HCT116 (cell line): ENCODE measurements around the gene RAB40C. TPM values are rescaled to one million over a fixed set of nuclear protein-coding genes. Genes with fewer than 3 reads are reported as not detected.

Experiments used
- ATAC-seq: fragments of 200-7000 bp; cut with Tn5 transposase; 2 replicates; pipeline ENCODE4 v1.9.1; 2020; ENCODE audit warnings: mild to moderate bottlenecking, moderate library complexity
- BruUV-seq: library from RNA; stranded (reverse); fragments of 400-500 nt; replicated peaks from 2 replicates; lab custom pipeline; 2021; lab: Mats Ljungman, UMichigan
- CTCF ChIA-PET: fragments of 300-600 bp; sonication (Branson Sonifier 250); formaldehyde crosslinking; loops from one replicate; lab custom pipeline; 2021; ENCODE audit warnings: antibody characterized with exemption; lab: Charles Lee
- POLR2A ChIA-PET: fragments of 300-600, 350-600 bp; sonication (Branson Sonifier 250); formaldehyde crosslinking; loops from one replicate; lab custom pipeline; 2021; ENCODE audit warnings: antibody characterized with exemption; lab: Charles Lee
- RAD21 ChIA-PET, 2 experiments: fragments of 300-600 bp; sonication (Branson Sonifier 250); formaldehyde crosslinking; loops; one replicate each; lab custom pipeline; 2023; ENCODE audit warnings: low total read pairs in 2 of 2; ENCODE audit not compliant: uncharacterized antibody in 2 of 2, unreplicated experiment in 2 of 2, low non-redundant PET in 1 of 2; lab: Charles Lee
- DNase-seq: peaks from one replicate; pipeline ENCODE4 v3.0.0-alpha.2; 2010; ENCODE audit warnings: low read depth, low spot score
- H2AFZ ChIP-seq: fragments of 200-600 bp; shearing (Covaris generic), sonication (generic); 2 replicates; pipeline ENCODE4 v1.6.1; 2017; ENCODE audit warnings: low read depth, mixed run types, mixed read lengths, antibody characterized with exemption, low read length; ENCODE audit not compliant: poor library complexity, severe bottlenecking
- H3K27ac ChIP-seq: 2 replicates; pipeline ENCODE4 v1.5.1; 2012; ENCODE audit warnings: low read depth, low read length
- H3K27me3 ChIP-seq: fragments of 200-600 bp; sonication (generic); 2 replicates; pipeline ENCODE4 v1.6.1; 2016; ENCODE audit warnings: mixed run types, low read length, mixed read lengths; ENCODE audit not compliant: insufficient read depth
- H3K36me3 ChIP-seq, 2 experiments: fragments of 200-500 bp in 1 of 2; fragments of 200-600 bp in 1 of 2; sonication (Bioruptor generic) in 1 of 2; sonication (generic) in 1 of 2; 2 replicates each; pipeline versions ENCODE4 v1.5.1 to v1.6.1; 2014 to 2016; ENCODE audit warnings: low read length in 2 of 2, inconsistent platforms in 1 of 2, mixed read lengths in 1 of 2, mixed run types in 1 of 2; ENCODE audit not compliant: insufficient read depth in 2 of 2, control insufficient read depth in 1 of 2
- H3K4me1 ChIP-seq, 2 experiments: fragments of 200-600 bp in 1 of 2; sonication (generic) in 1 of 2; 2 replicates each; pipeline versions ENCODE4 v1.5.1 to v1.6.1; 2012 to 2017; ENCODE audit warnings: low read length in 2 of 2, inconsistent platforms in 1 of 2, mild to moderate bottlenecking in 1 of 2, mixed read lengths in 1 of 2, mixed run types in 1 of 2, moderate library complexity in 1 of 2; ENCODE audit not compliant: insufficient read depth in 2 of 2, control insufficient read depth in 1 of 2
- H3K4me2 ChIP-seq: fragments of 200-600 bp; sonication (generic); 2 replicates; pipeline ENCODE4 v1.6.1; 2017; ENCODE audit warnings: mixed run types, low read length, mixed read lengths
- H3K4me3 ChIP-seq, 2 experiments: fragments of 200-600 bp in 1 of 2; sonication (generic) in 1 of 2; replicated peaks in 1 of 2; 2 replicates each; pipeline ENCODE4 v1.5.1; 2011 to 2016; ENCODE audit warnings: low read length in 2 of 2, control low read depth in 1 of 2, low read depth in 1 of 2, mild to moderate bottlenecking in 1 of 2, mixed read lengths in 1 of 2, mixed run types in 1 of 2
- H3K79me2 ChIP-seq: fragments of 200-600 bp; sonication (generic); 2 replicates; pipeline ENCODE4 v1.6.1; 2017; ENCODE audit warnings: mild to moderate bottlenecking, mixed run types, low read length, moderate library complexity, mixed read lengths; ENCODE audit not compliant: insufficient read depth
- H3K9ac ChIP-seq: fragments of 200-600 bp; sonication (generic); 2 replicates; pipeline ENCODE4 v1.6.1; 2016; ENCODE audit warnings: low read length, mixed read lengths
- H3K9me2 ChIP-seq: fragments of 200-600 bp; sonication (generic), shearing (Covaris generic); 2 replicates; pipeline ENCODE4 v1.6.1; 2017; ENCODE audit warnings: mixed run types, mild to moderate bottlenecking, moderate library complexity; ENCODE audit not compliant: insufficient read depth
- H3K9me3 ChIP-seq, 2 experiments: fragments of 200-500 bp in 1 of 2; fragments of 200-600 bp in 1 of 2; sonication (Bioruptor generic) in 1 of 2; sonication (generic) in 1 of 2; 2 replicates each; pipeline ENCODE4 v1.6.1; 2014 to 2017; ENCODE audit warnings: low read length in 2 of 2, mixed read lengths in 2 of 2, inconsistent platforms in 1 of 2, low read depth in 1 of 2, mild to moderate bottlenecking in 1 of 2, mixed run types in 1 of 2, moderate library complexity in 1 of 2; ENCODE audit not compliant: control insufficient read depth in 1 of 2, insufficient read depth in 1 of 2
- H4K20me1 ChIP-seq: fragments of 200-600 bp; sonication (generic), shearing (Covaris generic); 2 replicates; pipeline ENCODE4 v1.6.1; 2017; ENCODE audit warnings: mixed run types, mild to moderate bottlenecking, moderate library complexity; ENCODE audit not compliant: insufficient read depth
- CEBPB ChIP-seq: IDR thresholded peaks from 2 replicates; pipeline ENCODE4 v1.6.1; 2012; ENCODE audit warnings: low read depth
- EGR1 ChIP-seq: IDR thresholded peaks from 2 replicates; pipeline ENCODE4 v1.6.1; 2012; ENCODE audit warnings: low read depth
- ELF1 ChIP-seq: IDR thresholded peaks from 2 replicates; pipeline ENCODE4 v1.6.1; 2012; ENCODE audit warnings: low read depth, borderline replicate concordance
- EZH2phosphoT487 ChIP-seq: fragments of 200-600 bp; IDR thresholded peaks from 2 replicates; pipeline ENCODE4 v1.6.1; 2018; ENCODE audit warnings: antibody characterized with exemption, borderline replicate concordance
- FOSL1 ChIP-seq: IDR thresholded peaks from 2 replicates; pipeline ENCODE4 v1.6.1; 2012; ENCODE audit warnings: low read depth
- JUND ChIP-seq: IDR thresholded peaks from 2 replicates; pipeline ENCODE4 v1.6.1; 2012
- RAD21 ChIP-seq: IDR thresholded peaks from 2 replicates; pipeline ENCODE4 v1.6.1; 2012; ENCODE audit warnings: low read depth, mild to moderate bottlenecking
- SIN3A ChIP-seq: IDR thresholded peaks from 2 replicates; pipeline ENCODE4 v1.6.1; 2012; ENCODE audit warnings: low read depth
- SP1 ChIP-seq: IDR thresholded peaks from 2 replicates; pipeline ENCODE4 v1.6.1; 2012; ENCODE audit warnings: low read depth
- SRF ChIP-seq: IDR thresholded peaks from 2 replicates; pipeline ENCODE4 v1.6.1; 2012; ENCODE audit warnings: low read depth
- TCF7L2 ChIP-seq: IDR thresholded peaks from 2 replicates; pipeline ENCODE4 v1.7.0; 2011; ENCODE audit warnings: borderline replicate concordance, inconsistent platforms; ENCODE audit not compliant: insufficient read depth, insufficient read length; ENCODE audit errors: extremely low read depth
- ZFX ChIP-seq: fragments of 450-650 bp; IDR thresholded peaks from 2 replicates; pipeline ENCODE4 v1.6.1; 2017
- ZNF274 ChIP-seq: fragments of 200-500 bp; sonication (Bioruptor generic); IDR thresholded peaks from 2 replicates; pipeline ENCODE4 v1.6.1; 2014; ENCODE audit warnings: mild to moderate bottlenecking, low read depth, low read length, inconsistent platforms
- intact Hi-C: fragments of 100-400 bp; cut with micrococcal nuclease; formaldehyde crosslinking; loops from 2 replicates; pipeline ENCODE4 v1.10.0; 2022
- total RNA-seq: library from RNA; stranded (reverse); gene quantifications from one replicate; pipeline ENCODE4 v1.2.1, GENCODE V29; 2021; ENCODE audit not compliant: unreplicated experiment
- TF ChIP-seq, protein P1 (sequence below), 3 experiments: fragments of 200-600 bp in 1 of 3; sonication (generic) in 1 of 3; IDR thresholded peaks in 2 of 3; conservative IDR thresholded peaks in 1 of 3; 2 replicates each; pipeline ENCODE4 v1.5.1; 2012 to 2017; ENCODE audit warnings: low read depth in 2 of 3, low read length in 2 of 3, antibody characterized with exemption in 1 of 3, borderline replicate concordance in 1 of 3, control low read depth in 1 of 3, mild to moderate bottlenecking in 1 of 3, mixed read lengths in 1 of 3, mixed run types in 1 of 3, moderate library complexity in 1 of 3; ENCODE audit not compliant: insufficient read depth in 1 of 3
- TF ChIP-seq, protein P2 (sequence below): IDR thresholded peaks from 2 replicates; pipeline ENCODE4 v1.6.1; 2012
- TF ChIP-seq, protein P3 (sequence below): IDR thresholded peaks from 2 replicates; pipeline ENCODE4 v1.6.1; 2011; ENCODE audit warnings: mild to moderate bottlenecking, low read length, moderate library complexity; ENCODE audit not compliant: insufficient replicate concordance; ENCODE audit errors: extremely low read depth
- TF ChIP-seq, protein P4 (sequence below): IDR thresholded peaks from 2 replicates; pipeline ENCODE4 v1.6.1; 2012; ENCODE audit warnings: low read depth
- TF ChIP-seq, protein P5 (sequence below): IDR thresholded peaks from 2 replicates; pipeline ENCODE4 v1.6.1; 2012

The RAB40C gene
- total RNA-seq, 1 experiment from 2014 or later = 14.1 TPM

DNA sequence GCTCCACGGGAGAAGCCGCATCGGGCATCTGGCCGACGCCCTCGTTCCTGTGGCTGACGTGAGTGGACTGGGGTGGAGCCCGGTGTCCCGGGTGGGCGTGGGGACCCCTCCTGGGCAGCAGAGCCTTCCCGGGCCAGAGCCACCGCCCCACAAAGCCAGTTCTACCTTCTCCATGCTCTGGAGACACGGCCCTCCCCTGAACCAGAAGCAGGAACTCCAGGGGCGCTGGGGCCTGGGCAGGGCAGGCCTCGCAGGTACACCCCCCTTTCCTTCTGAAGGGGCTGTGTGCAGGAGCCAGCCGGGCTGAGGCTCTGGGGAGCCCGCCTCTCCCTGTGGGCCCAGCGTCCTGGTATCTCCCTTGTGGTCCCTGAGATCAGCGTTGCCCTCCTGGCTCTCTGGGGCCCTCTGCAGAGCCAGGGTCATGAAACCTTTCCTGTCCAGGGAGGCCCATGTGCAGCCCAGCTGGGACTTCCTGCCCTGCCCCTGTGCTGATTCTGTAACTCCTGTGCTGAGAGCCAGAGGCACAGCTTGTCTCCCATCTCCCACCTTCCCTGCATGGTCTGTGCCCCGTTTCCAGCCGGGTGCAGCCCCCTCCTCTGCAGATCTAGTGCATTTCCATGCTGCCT is 13.6 kb upstream of the RAB40C start:
- H3K9me2 ChIP-seq = no peaks in the 10 kb centered on the region
- no peaks in the 10 kb centered on the region for H4K20me1 ChIP-seq
- H2AFZ ChIP-seq = no peak overlapping the region
- no TSS peak for BruUV-seq
- H3K4me2 ChIP-seq = no peak overlapping the region
- ATAC-seq (no peak), DNase-seq (no peak)
- H3K79me2 ChIP-seq = no peaks in the 10 kb centered on the region
- TF ChIP-seq EGR1 (no peak), ZFX (no peak), JUND (no peak), ZNF274 (no peak), RAD21 (no peak), SP1 (no peak), CEBPB (no peak), ELF1 (no peak), SRF (no peak), EZH2phosphoT487 (no peak), TCF7L2 (no peak), SIN3A (no peak), FOSL1 (no peak)
- TF ChIP-seq, protein P1, sequence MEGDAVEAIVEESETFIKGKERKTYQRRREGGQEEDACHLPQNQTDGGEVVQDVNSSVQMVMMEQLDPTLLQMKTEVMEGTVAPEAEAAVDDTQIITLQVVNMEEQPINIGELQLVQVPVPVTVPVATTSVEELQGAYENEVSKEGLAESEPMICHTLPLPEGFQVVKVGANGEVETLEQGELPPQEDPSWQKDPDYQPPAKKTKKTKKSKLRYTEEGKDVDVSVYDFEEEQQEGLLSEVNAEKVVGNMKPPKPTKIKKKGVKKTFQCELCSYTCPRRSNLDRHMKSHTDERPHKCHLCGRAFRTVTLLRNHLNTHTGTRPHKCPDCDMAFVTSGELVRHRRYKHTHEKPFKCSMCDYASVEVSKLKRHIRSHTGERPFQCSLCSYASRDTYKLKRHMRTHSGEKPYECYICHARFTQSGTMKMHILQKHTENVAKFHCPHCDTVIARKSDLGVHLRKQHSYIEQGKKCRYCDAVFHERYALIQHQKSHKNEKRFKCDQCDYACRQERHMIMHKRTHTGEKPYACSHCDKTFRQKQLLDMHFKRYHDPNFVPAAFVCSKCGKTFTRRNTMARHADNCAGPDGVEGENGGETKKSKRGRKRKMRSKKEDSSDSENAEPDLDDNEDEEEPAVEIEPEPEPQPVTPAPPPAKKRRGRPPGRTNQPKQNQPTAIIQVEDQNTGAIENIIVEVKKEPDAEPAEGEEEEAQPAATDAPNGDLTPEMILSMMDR (IDR thresholded peaks at IDR 0.05 in 2 of 3, conservative IDR thresholded peaks at IDR 0.05 in 1 of 3; ENCODE audit: borderline replicate concordance in 1 of 3, insufficient read depth in 1 of 3, low read depth in 2 of 3, low read length in 2 of 3) = no peak
- TF ChIP-seq, protein P2, sequence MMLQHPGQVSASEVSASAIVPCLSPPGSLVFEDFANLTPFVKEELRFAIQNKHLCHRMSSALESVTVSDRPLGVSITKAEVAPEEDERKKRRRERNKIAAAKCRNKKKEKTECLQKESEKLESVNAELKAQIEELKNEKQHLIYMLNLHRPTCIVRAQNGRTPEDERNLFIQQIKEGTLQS = no peak
- TF ChIP-seq, protein P3, sequence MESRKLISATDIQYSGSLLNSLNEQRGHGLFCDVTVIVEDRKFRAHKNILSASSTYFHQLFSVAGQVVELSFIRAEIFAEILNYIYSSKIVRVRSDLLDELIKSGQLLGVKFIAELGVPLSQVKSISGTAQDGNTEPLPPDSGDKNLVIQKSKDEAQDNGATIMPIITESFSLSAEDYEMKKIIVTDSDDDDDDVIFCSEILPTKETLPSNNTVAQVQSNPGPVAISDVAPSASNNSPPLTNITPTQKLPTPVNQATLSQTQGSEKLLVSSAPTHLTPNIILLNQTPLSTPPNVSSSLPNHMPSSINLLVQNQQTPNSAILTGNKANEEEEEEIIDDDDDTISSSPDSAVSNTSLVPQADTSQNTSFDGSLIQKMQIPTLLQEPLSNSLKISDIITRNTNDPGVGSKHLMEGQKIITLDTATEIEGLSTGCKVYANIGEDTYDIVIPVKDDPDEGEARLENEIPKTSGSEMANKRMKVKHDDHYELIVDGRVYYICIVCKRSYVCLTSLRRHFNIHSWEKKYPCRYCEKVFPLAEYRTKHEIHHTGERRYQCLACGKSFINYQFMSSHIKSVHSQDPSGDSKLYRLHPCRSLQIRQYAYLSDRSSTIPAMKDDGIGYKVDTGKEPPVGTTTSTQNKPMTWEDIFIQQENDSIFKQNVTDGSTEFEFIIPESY = no peak
- TF ChIP-seq, protein P4, sequence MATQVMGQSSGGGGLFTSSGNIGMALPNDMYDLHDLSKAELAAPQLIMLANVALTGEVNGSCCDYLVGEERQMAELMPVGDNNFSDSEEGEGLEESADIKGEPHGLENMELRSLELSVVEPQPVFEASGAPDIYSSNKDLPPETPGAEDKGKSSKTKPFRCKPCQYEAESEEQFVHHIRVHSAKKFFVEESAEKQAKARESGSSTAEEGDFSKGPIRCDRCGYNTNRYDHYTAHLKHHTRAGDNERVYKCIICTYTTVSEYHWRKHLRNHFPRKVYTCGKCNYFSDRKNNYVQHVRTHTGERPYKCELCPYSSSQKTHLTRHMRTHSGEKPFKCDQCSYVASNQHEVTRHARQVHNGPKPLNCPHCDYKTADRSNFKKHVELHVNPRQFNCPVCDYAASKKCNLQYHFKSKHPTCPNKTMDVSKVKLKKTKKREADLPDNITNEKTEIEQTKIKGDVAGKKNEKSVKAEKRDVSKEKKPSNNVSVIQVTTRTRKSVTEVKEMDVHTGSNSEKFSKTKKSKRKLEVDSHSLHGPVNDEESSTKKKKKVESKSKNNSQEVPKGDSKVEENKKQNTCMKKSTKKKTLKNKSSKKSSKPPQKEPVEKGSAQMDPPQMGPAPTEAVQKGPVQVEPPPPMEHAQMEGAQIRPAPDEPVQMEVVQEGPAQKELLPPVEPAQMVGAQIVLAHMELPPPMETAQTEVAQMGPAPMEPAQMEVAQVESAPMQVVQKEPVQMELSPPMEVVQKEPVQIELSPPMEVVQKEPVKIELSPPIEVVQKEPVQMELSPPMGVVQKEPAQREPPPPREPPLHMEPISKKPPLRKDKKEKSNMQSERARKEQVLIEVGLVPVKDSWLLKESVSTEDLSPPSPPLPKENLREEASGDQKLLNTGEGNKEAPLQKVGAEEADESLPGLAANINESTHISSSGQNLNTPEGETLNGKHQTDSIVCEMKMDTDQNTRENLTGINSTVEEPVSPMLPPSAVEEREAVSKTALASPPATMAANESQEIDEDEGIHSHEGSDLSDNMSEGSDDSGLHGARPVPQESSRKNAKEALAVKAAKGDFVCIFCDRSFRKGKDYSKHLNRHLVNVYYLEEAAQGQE = no peak
- TF ChIP-seq, protein P5, sequence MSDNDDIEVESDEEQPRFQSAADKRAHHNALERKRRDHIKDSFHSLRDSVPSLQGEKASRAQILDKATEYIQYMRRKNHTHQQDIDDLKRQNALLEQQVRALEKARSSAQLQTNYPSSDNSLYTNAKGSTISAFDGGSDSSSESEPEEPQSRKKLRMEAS = no peak
- no peak overlapping the region for H3K27ac ChIP-seq
- no peaks in the 10 kb centered on the region for H3K9me3 ChIP-seq
- H3K27me3 ChIP-seq = no peaks in the 10 kb centered on the region
- RAD21 ChIA-PET = no interaction called here
- intact Hi-C loops = no loop called here
- CTCF ChIA-PET = interaction anchor here (0.8 to 1.2 kb wide), 2 partner anchors 9 to 46 kb away, joined by 3 read pairs; no protein-coding TSS in a partner anchor
- H3K9ac ChIP-seq = no peak overlapping the region
- H3K4me3 ChIP-seq = no peak overlapping the region
- no peaks in the 10 kb centered on the region for H3K4me1 ChIP-seq
- H3K36me3 ChIP-seq = no peaks in the 10 kb centered on the region
- POLR2A ChIA-PET = no interaction called here
